Measurements from ENCODE around the gene SYNC. TPM values are rescaled to one million over a fixed set of nuclear protein-coding genes. Genes with fewer than 3 reads are reported as not detected.
"Not testable (repeated sequence)": the region's sequence is repeated elsewhere in the genome, so short reads cannot be mapped to it uniquely, and the experiment has no call there.

SYNC gene
- total and polyA plus RNA-seq, 12 donors = 2.7 to 27.8 (median 14.9) TPM

GRCh38 chr1:32636914-32637645, 65.5 kb downstream of the SYNC start:
- intact Hi-C loops (cut with DNase I) = no loop called here
- 86 to 90% methylated on average over 16 of the region's 16 CpGs for WGBS, 2 donors

GRCh38 chr1:32635508-32636277, 66.9 kb downstream of the SYNC start:
- no peak for TF ChIP-seq CTCF (IDR thresholded peaks at IDR 0.05)
- Histone ChIP-seq H3K36me3 (peaks cover 0 to 66% (median 11%) of the 10 kb centered on the region in 9 donors), H3K4me3 (no peak overlapping the region), H3K9me3 (no peaks in the 10 kb centered on the region), H3K4me1 (peaks cover 0 to 7% (median 0%) of the 10 kb centered on the region in 9 donors), H3K27me3 (no peaks in the 10 kb centered on the region), H3K27ac (no peak overlapping the region)
- DNase-seq = no peak
- intact Hi-C loops (cut with DNase I) = no loop called here
- 90 to 95% methylated on average over 8 of the region's 8 CpGs for WGBS, 2 donors
- ATAC-seq = no peak

More at GRCh38 chr1:32636914-32637645, 65.5 kb downstream of the SYNC start:
- ATAC-seq (no peak), DNase-seq (no peak)
- Histone ChIP-seq H3K4me3 (no peak overlapping the region), H3K9me3 (no peaks in the 10 kb centered on the region), H3K27me3 (no peaks in the 10 kb centered on the region), H3K27ac (peak overlapping the region in 1 of 10 donors; percentile 7), H3K4me1 (peaks cover 0 to 7% (median 0%) of the 10 kb centered on the region in 9 donors), H3K36me3 (peaks cover 0 to 52% (median 10%) of the 10 kb centered on the region in 9 donors)
- TF ChIP-seq CTCF (IDR thresholded peaks at IDR 0.05) = no peak

GRCh38 chr1:32632829-32633228, 69.7 kb downstream of the SYNC start:
- Histone ChIP-seq H3K4me1 (peaks cover 0 to 5% (median 0%) of the 10 kb centered on the region in 9 donors), H3K27me3 (no peaks in the 10 kb centered on the region), H3K36me3 (peaks cover 0 to 74% (median 11%) of the 10 kb centered on the region in 9 donors), H3K27ac (no peak overlapping the region), H3K9me3 (no peaks in the 10 kb centered on the region), H3K4me3 (no peak overlapping the region)
- no peak for TF ChIP-seq CTCF (IDR thresholded peaks at IDR 0.05)
- ATAC-seq = no peak
- intact Hi-C loops (cut with DNase I) = no loop called here
- DNase-seq = no peak
- 78 to 82% methylated on average over 2 of the region's 2 CpGs for WGBS, 2 donors

- intact Hi-C loops (cut with DNase I); DNase-seq; H3K9me3 ChIP-seq; H3K4me3 ChIP-seq; H3K4me1 ChIP-seq; H3K27me3 ChIP-seq; ATAC-seq; H3K27ac ChIP-seq: not testable (repeated sequence)
- H3K36me3 ChIP-seq = peaks cover 0 to 99% (median 11%) of the 10 kb centered on the region in 9 donors
- 98 to 99% methylated on average over 4 of the region's 4 CpGs for WGBS, 2 donors
Observed at GRCh38 chr1:32630173-32630572, 72.4 kb downstream of the SYNC start.

Other genes with a start within 250 kb of the SYNC start
- under 1 TPM in 5 of 10 donors, not detected in 5; 0.02 to 0.04 (median 0.02) TPM for gene ZBTB8B, start 237.7 kb downstream of the SYNC start, total RNA-seq
- under 1 TPM in 1 of 2 donors, not detected in 1; under 0.01 TPM for gene ZBTB8B, start 237.7 kb downstream of the SYNC start, polyA plus RNA-seq
- gene ZBTB8A, start 163.3 kb downstream of the SYNC start, total RNA-seq = 1 to 10 TPM; 2.7 to 3.8 (median 3.1) TPM
- gene ZBTB8A, start 163.3 kb downstream of the SYNC start, polyA plus RNA-seq = 1 to 10 TPM; 1.7 to 1.8 TPM
- gene ZBTB8OS, start 52.2 kb downstream of the SYNC start, total RNA-seq = 10 to 100 TPM; 27.5 to 45.1 (median 32.6) TPM
- 10 to 100 TPM; 54.7 to 65.0 TPM for gene ZBTB8OS, start 52.2 kb downstream of the SYNC start, polyA plus RNA-seq
- 100 to 1,000 TPM in 8 of 10 donors, 10 to 100 TPM in 2; 86.6 to 119 (median 110) TPM for gene RBBP4, start 51.6 kb downstream of the SYNC start, total RNA-seq
- 10 to 100 TPM; 17.9 to 50.7 TPM for gene RBBP4, start 51.6 kb downstream of the SYNC start, polyA plus RNA-seq
- gene YARS1, start 114.6 kb upstream of the SYNC start, total RNA-seq = 10 to 100 TPM; 26.2 to 48.5 (median 31.0) TPM
- 10 to 100 TPM; 20.5 to 48.5 TPM for gene YARS1, start 114.6 kb upstream of the SYNC start, polyA plus RNA-seq
- 10 to 100 TPM in 8 of 10 donors, 1 to 10 TPM in 2; 9.2 to 18.0 (median 11.5) TPM for gene S100PBP, start 114.9 kb upstream of the SYNC start, total RNA-seq
- gene S100PBP, start 114.9 kb upstream of the SYNC start, polyA plus RNA-seq = 10 to 100 TPM in 1 of 2 donors, 1 to 10 TPM in 1; 3.7 to 19.2 TPM
- gene FNDC5, start 168.1 kb upstream of the SYNC start, total RNA-seq = 100 to 1,000 TPM in 2 of 10 donors, 10 to 100 TPM in 8; 44.7 to 130 (median 73.5) TPM
- gene FNDC5, start 168.1 kb upstream of the SYNC start, polyA plus RNA-seq = 10 to 100 TPM; 12.4 to 75.1 TPM
- not detected for gene HPCA, start 183.7 kb upstream of the SYNC start, total RNA-seq
- gene HPCA, start 183.7 kb upstream of the SYNC start, polyA plus RNA-seq = not detected
- 10 to 100 TPM in 7 of 10 donors, 1 to 10 TPM in 3; 4.5 to 22.5 (median 10.8) TPM for gene TMEM54, start 198.6 kb upstream of the SYNC start, total RNA-seq
- 10 to 100 TPM in 1 of 2 donors, 1 to 10 TPM in 1; 8.4 to 18.2 TPM for gene TMEM54, start 198.6 kb upstream of the SYNC start, polyA plus RNA-seq